ENCODE data around the gene CHRM2.
A peak's percentile ranks its signal among the peaks of the same experiment; 100 is the strongest.
"Not testable (repeated sequence)": the region's sequence is repeated elsewhere in the genome, so short reads cannot be mapped to it uniquely, and the experiment has no call there.

The CHRM2 gene

DNA sequence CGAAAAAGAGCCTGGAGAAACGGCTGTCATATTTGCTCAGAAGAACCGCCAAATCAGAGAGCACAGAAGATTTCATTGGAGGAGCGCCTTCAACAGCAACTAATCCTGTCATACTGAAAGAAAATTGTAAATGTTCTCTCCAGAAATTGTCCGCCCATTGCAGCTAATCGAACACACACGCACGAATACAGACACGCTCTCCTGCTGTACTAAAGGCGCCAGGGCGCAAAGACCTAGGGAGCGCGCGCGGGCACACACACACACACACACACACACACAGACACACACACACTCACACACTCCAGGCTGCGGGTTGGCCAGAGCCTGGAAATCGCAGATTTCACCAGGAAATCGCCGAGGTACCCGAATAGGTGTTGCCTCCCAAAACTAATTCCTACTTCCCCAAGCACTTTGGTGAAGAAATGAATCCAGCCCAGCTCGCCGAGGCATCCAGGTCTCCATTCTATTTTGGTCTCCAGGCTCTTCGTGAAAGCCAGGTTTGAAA is at the start of gene CHRM2:
CHRM2 (plus strand) TSS at position 157 of the 505 bp plus-strand sequence. CDS start 146,214 bp downstream, outside the sequence.
- peak; percentile 62 for DNase-seq (ENCODE audit: low read depth, low spot score)

DNA sequence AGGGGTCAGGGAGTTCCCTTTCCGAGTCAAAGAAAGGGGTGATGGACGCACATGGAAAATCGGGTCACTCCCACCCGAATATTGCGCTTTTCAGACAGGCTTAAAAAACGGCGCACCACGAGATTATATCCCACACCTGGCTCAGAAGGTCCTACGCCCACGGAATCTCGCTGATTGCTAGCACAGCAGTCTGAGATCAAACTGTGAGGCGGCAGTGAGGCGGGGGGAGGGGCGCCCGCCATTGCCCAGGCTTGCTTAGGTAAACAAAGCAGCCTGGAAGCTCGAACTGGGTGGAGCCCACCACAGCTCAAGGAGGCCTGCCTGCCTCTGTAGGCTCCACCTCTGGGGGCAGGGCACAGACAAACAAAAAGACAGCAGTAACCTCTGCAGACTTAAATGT is 37.1 kb upstream of the CHRM2 start:
- H3K4me3 ChIP-seq (ENCODE audit: low read depth, low read length); in situ Hi-C loops (cut with HindIII; ENCODE audit: low sequenced_read_pairs); DNase-seq (ENCODE audit: low read depth, low spot score): not testable (repeated sequence)

More for the DNA sequence above, at the start of gene CHRM2:
- H3K4me3 ChIP-seq (ENCODE audit: low read depth, low read length), result peak within 1 kb of the TSS; percentile 58
- in situ Hi-C loops (cut with HindIII; ENCODE audit: low sequenced_read_pairs), result no loop called here
- TF ChIP-seq, protein P1, sequence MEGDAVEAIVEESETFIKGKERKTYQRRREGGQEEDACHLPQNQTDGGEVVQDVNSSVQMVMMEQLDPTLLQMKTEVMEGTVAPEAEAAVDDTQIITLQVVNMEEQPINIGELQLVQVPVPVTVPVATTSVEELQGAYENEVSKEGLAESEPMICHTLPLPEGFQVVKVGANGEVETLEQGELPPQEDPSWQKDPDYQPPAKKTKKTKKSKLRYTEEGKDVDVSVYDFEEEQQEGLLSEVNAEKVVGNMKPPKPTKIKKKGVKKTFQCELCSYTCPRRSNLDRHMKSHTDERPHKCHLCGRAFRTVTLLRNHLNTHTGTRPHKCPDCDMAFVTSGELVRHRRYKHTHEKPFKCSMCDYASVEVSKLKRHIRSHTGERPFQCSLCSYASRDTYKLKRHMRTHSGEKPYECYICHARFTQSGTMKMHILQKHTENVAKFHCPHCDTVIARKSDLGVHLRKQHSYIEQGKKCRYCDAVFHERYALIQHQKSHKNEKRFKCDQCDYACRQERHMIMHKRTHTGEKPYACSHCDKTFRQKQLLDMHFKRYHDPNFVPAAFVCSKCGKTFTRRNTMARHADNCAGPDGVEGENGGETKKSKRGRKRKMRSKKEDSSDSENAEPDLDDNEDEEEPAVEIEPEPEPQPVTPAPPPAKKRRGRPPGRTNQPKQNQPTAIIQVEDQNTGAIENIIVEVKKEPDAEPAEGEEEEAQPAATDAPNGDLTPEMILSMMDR (IDR thresholded peaks at IDR 0.05; ENCODE audit: low read depth, low read length), result no peak

DNA sequence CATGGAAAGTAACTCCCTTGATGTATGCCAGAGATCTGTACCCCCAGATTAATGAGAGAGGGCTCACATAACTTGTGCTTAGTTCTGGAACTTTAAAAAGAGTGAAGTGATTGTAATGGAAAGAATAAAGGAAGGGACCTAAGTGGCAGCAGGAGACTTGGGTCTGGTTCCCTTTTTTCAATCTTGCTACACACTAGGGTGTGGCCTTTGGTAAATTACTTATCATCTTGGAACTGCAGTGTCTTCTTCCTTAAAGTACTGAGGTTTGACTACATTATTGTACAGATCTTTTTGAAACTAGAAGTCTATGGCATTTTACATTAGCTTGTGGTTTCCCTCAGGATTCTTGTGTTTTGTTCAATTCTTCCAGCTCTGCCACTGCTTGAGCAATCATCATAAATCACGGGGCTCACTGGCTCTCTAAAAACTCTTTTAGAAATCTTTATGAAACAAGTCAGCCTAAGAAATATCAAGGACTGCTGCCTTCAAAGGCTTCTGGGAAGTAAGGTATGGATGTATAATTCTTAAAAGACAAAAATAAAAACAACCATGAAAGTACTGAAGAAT is 22.5 kb upstream of the CHRM2 start:
- in situ Hi-C loops (cut with HindIII; ENCODE audit: low sequenced_read_pairs), result no loop called here
- DNase-seq (ENCODE audit: low read depth, low spot score), result peak; percentile 63
- TF ChIP-seq, protein P1 (IDR thresholded peaks at IDR 0.05; ENCODE audit: low read depth, low read length), result no peak
- H3K4me3 ChIP-seq (ENCODE audit: low read depth, low read length), result no peak overlapping the region

DNA sequence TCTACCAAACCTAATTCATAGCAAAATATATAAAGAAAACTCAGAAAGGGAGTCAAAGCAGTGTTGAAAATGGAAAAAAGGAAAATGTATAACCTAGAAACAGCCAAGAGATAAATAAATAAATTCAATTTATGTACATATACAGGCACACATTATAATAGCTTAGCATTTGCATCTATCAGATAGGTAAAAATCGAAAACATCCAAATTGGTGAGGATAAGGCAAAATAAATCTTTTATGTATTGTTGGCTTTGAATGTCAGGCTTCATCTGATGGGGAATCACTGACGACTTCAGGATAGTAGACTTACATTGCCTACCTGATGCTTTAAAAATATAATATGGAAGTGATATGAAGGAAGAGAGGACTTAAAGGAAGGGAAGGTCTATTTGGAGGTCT is 20.6 kb upstream of the CHRM2 start:
- no peak overlapping the region for H3K4me3 ChIP-seq (ENCODE audit: low read depth, low read length)
- in situ Hi-C loops (cut with HindIII; ENCODE audit: low sequenced_read_pairs), result no loop called here
- TF ChIP-seq, protein P1 (IDR thresholded peaks at IDR 0.05; ENCODE audit: low read depth, low read length), result no peak
- DNase-seq (ENCODE audit: low read depth, low spot score), result no peak

DNA sequence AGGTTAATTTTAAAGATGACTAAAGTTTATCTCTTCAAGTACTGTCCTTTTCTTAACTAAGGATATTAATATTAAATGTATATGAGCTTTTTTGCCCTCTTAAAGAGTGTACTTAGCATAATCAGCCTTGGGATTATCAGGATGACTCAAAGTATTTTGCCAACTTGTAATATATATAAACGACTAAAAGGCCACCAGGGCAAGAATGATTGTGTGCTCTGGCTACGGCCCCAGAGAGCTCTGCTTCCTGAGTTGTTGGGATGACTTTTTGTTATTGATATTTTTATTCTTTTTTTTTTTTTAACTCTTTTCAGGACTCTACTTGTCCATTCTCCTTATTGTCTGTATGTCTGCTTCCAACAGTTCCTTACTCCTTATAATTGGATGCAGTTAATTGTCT is 14.8 kb upstream of the CHRM2 start:
- no peak for DNase-seq (ENCODE audit: low read depth, low spot score)
- no peak overlapping the region for H3K4me3 ChIP-seq (ENCODE audit: low read depth, low read length)
- TF ChIP-seq, protein P1 (IDR thresholded peaks at IDR 0.05; ENCODE audit: low read depth, low read length), result no peak
- in situ Hi-C loops (cut with HindIII; ENCODE audit: low sequenced_read_pairs), result no loop called here

DNA sequence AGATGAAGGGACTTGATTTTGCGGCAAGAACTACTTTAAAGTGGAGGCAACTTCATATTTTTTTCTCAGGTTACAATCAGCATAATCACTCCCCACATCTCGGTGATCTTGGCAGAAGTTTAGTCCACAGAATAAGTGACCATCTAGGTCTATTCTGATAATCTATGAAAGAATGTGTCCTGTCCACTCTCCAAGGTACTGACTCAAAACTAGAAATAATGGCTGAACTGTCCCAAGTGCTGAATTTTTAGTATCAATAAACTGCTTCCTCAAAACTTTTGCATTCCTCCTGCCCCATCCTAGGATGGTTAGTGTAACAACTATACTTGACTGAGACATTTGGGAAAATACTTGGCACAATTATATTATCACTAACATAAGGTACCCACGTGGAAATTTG is 10.9 kb upstream of the CHRM2 start:
- TF ChIP-seq, protein P1 (IDR thresholded peaks at IDR 0.05; ENCODE audit: low read depth, low read length), result no peak
- in situ Hi-C loops (cut with HindIII; ENCODE audit: low sequenced_read_pairs), result no loop called here
- no peak overlapping the region for H3K4me3 ChIP-seq (ENCODE audit: low read depth, low read length)
- peak; percentile 54 for DNase-seq (ENCODE audit: low read depth, low spot score)

DNA sequence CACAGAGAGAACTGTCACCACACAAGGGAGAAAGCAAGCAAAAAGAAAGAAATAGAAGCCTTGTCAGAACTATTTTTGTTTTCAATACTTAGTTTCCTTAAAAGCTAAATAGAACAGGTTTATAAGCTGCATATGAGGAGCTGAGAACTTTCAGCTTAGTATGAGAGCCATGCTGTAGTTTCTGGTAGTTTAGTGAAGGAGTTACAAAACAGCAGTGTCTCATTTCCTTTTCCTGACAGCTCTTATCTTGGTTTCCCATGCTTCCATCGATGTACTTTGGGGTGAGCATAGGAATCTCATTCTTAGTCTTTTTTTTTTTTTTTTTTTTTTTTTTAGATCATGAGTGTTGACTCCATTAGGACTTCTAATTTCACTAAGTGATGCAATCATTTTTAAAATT is 8.6 kb upstream of the CHRM2 start:
- in situ Hi-C loops (cut with HindIII; ENCODE audit: low sequenced_read_pairs), result no loop called here
- H3K4me3 ChIP-seq (ENCODE audit: low read depth, low read length), result no peak overlapping the region
- TF ChIP-seq, protein P1 (IDR thresholded peaks at IDR 0.05; ENCODE audit: low read depth, low read length), result no peak
- DNase-seq (ENCODE audit: low read depth, low spot score), result no peak
